GM12878 (cell line): ENCODE data around the gene FAM89B.
A peak's percentile ranks its signal among the peaks of the same experiment; 100 is the strongest.

Experiments used
- CBX3 ChIP-seq: fragments of 200-600 bp; sonication (generic); IDR thresholded peaks from 2 replicates; pipeline ENCODE4 v1.6.1; 2016; ENCODE audit warnings: low read depth, borderline replicate concordance
- CEBPB ChIP-seq, 2 experiments: fragments of 150-350 bp in 1 of 2; IDR thresholded peaks; 2 replicates each; pipeline ENCODE4 v1.6.1; 2012 to 2014; ENCODE audit warnings: low read depth in 2 of 2, low read length in 2 of 2, borderline replicate concordance in 1 of 2, inconsistent platforms in 1 of 2
- CHD1 ChIP-seq: IDR thresholded peaks from 2 replicates; pipeline ENCODE4 v1.6.1; 2012; ENCODE audit warnings: low read depth, low read length, improper control_type of control experiment
- CTCF ChIP-seq, 3 experiments: IDR thresholded peaks in 2 of 3; conservative IDR thresholded peaks in 1 of 3; 2 replicates each; pipeline ENCODE4 v1.5.1; 2011; ENCODE audit warnings: low read depth in 3 of 3, low read length in 3 of 3, mild to moderate bottlenecking in 3 of 3, control low read depth in 2 of 3, moderate library complexity in 2 of 3, inconsistent platforms in 1 of 3, mixed read lengths in 1 of 3; ENCODE audit not compliant: control insufficient read depth in 2 of 3, insufficient read depth in 1 of 3; ENCODE audit errors: extremely low read depth in 1 of 3
- E2F4 ChIP-seq: IDR thresholded peaks from 2 replicates; pipeline ENCODE4 v1.6.1; 2012; ENCODE audit warnings: low read depth, low read length, improper control_type of control experiment
- LARP7 ChIP-seq: fragments of 450-650 bp; IDR thresholded peaks from 2 replicates; pipeline ENCODE4 v1.6.1; 2017; ENCODE audit warnings: mild to moderate bottlenecking
- MAX ChIP-seq: IDR thresholded peaks from 2 replicates; pipeline ENCODE4 v1.6.1; 2012; ENCODE audit warnings: low read depth, low read length, improper control_type of control experiment
- NR2C2 ChIP-seq: IDR thresholded peaks from 2 replicates; pipeline ENCODE4 v1.6.1; 2011; ENCODE audit warnings: borderline replicate concordance, low read depth; ENCODE audit not compliant: control insufficient read depth, insufficient read length
- PAX8 ChIP-seq: fragments of 450-650 bp; IDR thresholded peaks from 2 replicates; pipeline ENCODE4 v1.6.1; 2017; ENCODE audit warnings: mild to moderate bottlenecking, moderate library complexity
- PBX3 ChIP-seq: IDR thresholded peaks from 2 replicates; pipeline ENCODE4 v1.6.1; 2011; ENCODE audit warnings: mild to moderate bottlenecking, low read depth, low read length, moderate library complexity; ENCODE audit not compliant: insufficient replicate concordance
- POLR2A ChIP-seq: IDR thresholded peaks from 2 replicates; pipeline ENCODE4 v1.6.1; 2011; ENCODE audit warnings: low read depth, mild to moderate bottlenecking, low read length
- POLR2AphosphoS5 ChIP-seq: IDR thresholded peaks from 2 replicates; pipeline ENCODE4 v1.6.1; 2011; ENCODE audit warnings: mild to moderate bottlenecking, low read length, inconsistent platforms
- TAF1 ChIP-seq: IDR thresholded peaks from 2 replicates; pipeline ENCODE4 v1.6.1; 2011; ENCODE audit warnings: mild to moderate bottlenecking, low read depth, low read length, borderline replicate concordance
- ZNF687 ChIP-seq: fragments of 450-650 bp; IDR thresholded peaks from 2 replicates; pipeline ENCODE4 v1.6.1; 2017; ENCODE audit warnings: mild to moderate bottlenecking, moderate library complexity

GRCh38 chr11:65615950-65616574 is 43.7 kb downstream of the FAM89B start:
- TF ChIP-seq LARP7 (peak; percentile 73), MAX (no peak), NR2C2 (no peak), POLR2A (no peak), CHD1 (no peak), POLR2AphosphoS5 (no peak), CTCF (IDR thresholded peaks at IDR 0.05 in 2 of 3, conservative IDR thresholded peaks at IDR 0.05 in 1 of 3; ENCODE audit: control insufficient read depth in 2 of 3, extremely low read depth in 1 of 3, insufficient read depth in 1 of 3, low read depth in 3 of 3, low read length in 3 of 3) (no peak), CBX3 (no peak), PBX3 (no peak), ZNF687 (no peak), TAF1 (no peak), PAX8 (no peak), E2F4 (no peak), CEBPB (IDR thresholded peaks at IDR 0.05; ENCODE audit: borderline replicate concordance in 1 of 2, low read depth in 2 of 2, low read length in 2 of 2) (no peak)
